DMS153 treated with DMSO at 0.1 percent for 48 hours (cell line): Measurements from ENCODE around the gene BCR.

Experiments
- DNase-seq: peaks from one replicate; lab custom pipeline; 2025; ENCODE audit not compliant: unreplicated experiment; lab: John Stamatoyannopoulos, UW

Gene BCR

GRCh38 chr22:23242473-23243001 lies 62.2 kb downstream of the BCR start:
- no peak for DNase-seq

DNA sequence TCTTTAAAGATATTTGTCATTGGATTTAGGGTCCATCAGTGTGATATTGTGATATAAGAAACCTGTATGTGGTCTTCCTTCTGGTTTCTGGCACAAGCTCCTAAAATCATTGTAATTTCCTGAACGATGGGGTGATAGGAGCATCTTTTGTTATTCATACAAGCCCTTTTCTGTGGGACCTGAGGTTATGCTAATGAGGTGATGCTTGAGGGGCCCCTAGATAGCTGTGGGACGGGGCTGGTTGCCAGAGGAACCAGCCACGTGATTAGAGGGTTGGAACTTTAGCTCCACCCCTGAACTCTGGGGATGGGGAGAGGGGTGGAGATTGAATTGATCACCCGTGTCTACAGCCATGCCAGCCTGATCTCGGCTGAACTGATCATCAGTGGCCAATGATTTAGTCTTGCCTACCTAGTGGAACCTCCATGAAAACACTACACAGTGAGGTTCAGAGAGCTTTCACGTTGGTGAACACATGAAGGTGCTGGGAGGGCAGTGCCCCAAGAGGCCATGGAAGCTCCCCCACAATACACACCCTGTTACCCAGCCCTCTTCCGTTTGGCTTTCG lies 62.8 kb downstream of the BCR start:
- no peak for DNase-seq

GRCh38 chr22:23243859-23244689 lies 63.8 kb downstream of the BCR start:
- no peak for DNase-seq

DNA sequence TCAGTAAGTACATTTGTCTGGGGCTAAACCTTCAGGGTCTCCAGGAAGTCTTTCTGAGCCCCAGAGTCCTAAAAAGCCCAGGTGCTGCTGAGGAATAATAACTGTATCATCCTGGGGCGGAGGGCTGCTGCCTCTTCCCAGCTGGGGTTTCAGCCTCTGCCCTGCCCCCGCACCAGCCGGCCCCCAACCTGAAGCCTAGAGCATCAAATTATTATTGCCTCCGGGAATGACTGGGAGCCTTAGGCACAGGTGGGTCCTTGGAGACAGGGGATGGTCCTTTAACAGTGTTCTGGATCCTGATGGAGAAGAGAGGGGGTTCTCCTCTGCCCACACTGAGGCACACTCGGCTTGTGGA lies 64.4 kb downstream of the BCR start:
- DNase-seq: no peak

DNA sequence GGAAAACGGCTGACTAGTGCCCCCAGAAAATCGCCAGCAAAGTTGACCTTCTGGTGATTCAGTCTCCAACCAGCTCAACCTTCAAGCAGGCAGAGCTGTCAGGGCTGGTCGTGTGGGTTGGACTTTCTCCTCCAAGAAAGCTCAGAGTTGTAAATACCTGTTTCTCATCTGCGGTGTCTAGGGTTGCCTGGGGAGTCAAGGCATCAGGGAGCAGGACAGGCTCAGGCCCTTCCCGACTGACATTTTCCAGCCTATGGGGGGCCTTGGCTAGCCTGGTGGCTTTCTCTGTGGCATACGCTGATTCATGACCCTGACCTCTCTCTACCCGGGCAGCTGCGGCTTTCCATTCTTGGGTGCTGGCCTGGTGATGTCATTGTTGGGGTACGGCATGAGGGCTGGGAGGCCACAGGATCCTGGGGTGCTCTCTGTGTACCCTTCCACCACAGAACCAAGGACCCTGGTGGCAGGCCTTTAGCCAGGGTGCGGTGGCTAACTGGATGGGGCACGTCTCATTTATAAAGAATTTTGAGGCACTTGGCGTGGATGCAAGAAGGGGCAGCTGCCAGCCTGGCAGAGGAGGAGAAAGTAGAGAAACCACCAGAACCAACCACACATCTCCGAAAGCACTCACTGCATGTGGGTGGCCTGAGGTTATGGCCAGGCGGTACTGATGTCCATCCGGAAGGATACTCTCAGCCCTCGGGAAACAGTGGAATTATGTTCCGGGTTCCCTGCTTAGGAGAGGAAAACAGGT lies 64.9 kb downstream of the BCR start:
- DNase-seq: no peak

DNA sequence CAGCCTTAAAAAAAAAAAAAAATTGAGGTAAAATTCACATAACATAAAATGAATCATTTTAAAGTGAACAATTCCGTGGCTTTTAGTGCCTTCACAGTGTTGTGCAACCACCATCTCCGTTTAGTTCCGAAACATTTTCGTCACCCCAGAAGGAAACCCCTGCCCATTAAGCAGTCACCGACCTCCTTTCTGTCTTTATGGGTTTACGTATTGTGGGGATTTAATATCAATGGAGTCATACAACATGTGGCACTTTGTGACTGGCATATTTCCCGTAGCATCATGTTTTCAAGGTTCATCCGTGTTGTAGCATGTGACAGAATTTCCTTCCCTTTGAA lies 65.5 kb downstream of the BCR start:
- DNase-seq: no peak

DNA sequence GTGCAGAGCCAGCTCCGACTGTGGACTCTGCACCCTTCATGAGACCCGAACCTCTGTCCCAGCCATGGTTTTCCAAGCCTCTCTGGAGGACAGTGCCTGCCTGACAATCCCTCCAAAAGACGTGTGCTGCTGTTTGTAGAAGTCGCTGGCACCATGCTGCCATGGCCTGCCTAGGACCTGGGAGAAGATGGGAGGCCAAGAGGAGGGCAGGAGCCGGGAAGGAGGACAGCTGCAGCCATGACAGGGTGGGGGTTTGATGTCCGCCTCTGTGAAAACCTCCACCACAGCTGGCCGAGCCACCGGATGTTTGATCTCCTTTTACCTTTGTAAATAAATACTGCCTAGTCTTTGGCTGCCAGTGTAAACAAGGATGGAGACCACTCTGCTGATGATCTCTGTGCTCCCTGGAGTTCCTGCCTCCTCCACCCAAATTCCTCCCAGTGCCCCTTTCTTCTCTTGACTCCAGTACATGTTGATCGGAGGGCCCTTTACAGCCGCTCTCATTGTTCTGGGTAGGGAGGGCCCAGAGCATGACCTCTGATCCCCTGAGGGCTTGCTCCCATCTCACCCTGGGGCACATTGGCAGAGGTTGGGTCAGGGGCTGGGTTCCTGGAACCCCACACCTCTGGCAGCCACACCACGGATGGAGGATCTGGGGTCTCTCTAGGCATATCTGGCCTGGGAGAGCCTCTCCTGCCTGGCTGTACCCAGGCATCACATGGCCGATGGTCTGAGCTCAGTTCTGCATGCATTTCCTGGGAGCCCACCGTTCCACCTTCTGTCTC lies 66.9 kb downstream of the BCR start:
- DNase-seq: peak; percentile 63

DNA sequence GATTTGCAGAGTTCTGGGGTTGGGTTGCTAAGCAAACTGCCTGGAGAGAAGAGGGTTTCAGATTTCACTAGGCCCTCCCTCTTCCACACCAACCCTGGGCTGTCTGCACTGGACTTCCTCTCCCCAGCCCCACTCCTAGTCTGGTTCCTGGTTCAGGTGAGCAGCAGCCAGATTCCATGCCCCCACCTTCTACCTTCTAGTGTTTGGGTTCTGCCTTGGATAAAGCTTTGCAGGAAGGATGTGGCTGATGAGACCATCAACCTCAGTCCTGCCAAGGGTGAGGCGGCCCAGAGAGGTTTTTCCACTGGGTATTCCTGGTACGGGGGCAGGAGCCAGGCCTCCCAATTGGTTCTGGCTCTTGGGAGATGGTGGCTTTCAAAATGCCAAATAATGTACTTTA lies 68.3 kb downstream of the BCR start:
- DNase-seq: peak; percentile 92

GRCh38 chr22:23250056-23250784 lies 69.9 kb downstream of the BCR start:
- no peak for DNase-seq

GRCh38 chr22:23250785-23251363 lies 70.6 kb downstream of the BCR start:
- no peak for DNase-seq

- DNase-seq: no peak
Measured at GRCh38 chr22:23251445-23252093, 71.3 kb downstream of the BCR start.

DNA sequence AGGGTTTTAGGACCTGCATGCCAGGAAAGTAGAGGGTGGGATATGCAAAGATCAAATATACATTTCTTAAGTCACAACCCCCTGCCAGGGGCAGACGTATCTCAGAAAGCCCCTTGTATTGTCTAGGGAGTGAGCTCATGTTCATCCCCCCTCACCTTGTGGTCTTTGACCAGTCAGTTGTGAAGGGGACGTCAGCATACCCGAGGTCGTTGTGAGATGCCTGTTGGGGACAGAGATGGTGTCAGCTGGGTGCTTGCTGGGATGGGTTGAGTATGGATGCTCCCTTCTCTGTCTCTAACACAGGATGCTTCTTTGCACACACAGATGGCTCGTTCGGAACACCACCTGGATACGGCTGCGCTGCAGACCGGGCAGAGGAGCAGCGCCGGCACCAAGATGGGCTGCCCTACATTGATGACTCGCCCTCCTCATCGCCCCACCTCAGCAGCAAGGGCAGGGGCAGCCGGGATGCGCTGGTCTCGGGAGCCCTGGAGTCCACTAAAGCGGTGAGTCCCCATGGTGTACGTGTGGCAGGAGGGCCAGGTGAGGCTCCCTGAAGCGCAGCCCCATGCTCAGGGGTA lies 73.3 kb downstream of the BCR start:
- DNase-seq: no peak

DNA sequence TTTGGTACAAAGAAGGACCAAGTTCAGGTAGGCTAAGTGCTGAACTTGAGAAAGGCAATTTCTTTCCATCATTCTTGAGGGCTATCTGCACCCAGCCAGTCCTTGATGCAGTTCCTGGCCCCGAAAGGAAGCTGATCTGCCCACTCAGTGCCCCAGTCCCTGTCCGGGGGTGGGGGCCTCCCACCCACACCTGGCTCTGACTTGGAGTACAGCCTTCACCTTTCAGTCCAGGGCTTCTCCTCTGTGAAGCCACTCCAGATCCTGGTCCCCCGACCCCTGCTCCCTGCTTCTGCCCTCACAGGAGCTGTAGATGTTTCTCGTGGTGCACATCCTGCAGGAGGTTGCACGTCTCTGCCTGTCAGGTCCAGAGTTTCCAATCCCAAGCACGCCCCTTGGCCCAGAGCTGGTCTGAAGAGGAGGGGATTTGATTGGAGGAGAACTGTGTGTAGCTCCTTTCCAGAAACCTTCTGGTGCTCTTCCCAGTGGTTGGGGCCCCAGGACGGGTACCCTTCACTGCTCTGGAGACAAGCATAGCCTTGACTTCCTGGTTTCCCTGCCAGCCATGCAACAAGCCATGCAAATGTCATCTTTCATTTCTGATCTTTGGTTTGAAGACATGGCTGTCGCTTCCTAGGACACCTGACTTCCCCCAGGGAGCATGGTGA lies 75.3 kb downstream of the BCR start:
- no peak for DNase-seq

DNA sequence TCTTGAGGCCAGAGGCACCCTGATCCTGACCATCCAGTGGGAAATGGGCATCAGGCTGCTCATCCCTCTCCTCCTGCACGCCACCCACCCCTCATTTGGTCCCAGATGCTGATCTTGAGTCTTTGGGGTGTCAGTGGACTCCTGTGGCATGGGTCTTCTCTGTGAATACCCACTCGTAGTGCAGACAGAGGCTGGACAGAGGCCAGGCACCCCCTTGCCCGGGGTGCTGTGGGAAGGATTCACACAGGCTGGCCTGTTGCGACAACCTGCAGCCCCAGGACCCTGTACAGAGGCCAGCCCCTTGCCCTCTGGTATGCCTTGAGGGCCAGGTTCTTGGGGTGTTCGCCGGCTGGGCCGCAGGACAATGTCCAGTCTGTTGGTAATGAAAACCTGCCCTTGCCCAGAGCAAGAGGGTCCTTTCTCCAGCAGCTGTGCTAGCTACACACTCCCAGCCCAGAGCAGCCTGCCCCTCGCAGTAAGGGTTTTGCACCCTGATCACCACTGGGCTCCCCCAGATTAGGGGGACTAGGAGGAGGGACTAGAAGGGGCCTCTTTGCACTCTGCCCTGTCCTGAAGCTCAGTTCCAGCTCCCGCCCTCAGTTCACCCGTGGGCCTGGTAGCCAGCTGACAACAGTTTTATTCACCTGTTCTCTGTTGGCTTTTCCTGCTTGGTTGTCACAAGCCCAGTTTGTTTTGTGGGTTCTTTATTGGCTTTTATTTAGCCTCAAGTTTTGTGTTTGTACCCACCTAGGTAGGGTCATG lies 76.0 kb downstream of the BCR start:
- DNase-seq: no peak

DNA sequence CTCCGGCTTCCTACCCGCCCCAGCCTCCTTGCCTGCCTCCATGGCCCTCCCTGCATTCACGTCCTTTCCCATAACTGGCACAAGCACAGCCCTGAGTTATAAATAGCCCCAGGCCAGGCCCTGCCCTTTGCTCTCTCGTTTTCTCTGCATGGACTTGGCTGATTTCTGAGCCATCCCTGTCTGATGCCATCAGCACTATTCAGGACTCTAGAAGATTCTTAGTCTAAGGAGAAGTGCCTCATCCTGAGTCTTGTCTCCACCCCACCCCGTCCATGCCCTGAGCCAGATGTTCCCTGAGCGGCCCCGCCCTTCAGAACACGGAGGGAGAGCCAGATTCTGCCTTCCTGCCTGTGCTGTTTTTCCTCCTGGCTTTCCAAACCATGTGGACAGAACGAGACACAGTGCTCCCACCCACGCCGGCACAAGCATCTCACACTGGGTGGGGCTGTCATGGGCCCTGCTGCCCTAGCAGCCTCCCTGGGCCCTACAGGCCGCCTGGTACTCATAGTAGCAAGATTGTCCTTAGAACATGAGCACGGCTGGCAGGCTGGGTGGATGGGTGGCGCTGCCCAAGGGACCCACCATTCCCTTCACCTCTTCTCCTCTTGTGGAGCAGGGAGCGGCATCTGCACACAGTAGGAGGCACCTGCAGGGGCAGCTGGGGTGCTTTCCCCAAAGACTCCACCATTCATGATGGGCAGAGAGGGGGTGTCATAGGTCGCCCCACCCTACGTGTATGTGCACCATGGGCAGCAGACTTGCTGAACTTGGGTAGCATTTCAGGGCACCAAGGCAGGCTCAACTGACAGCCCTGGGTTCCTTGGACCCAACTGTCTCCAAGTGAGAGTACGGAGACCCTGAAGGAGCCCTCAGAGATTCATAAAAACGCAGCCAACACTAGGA lies 76.9 kb downstream of the BCR start:
- no peak for DNase-seq

- no peak for DNase-seq
Measured at GRCh38 chr22:23257889-23258825, 77.8 kb downstream of the BCR start.
